Neural cell (in vitro differentiated cells): ENCODE results near the gene BRCA2. TPM values are rescaled to one million over a fixed set of nuclear protein-coding genes. Genes with fewer than 3 reads are reported as not detected.

Experiments used
- H2AFZ ChIP-seq: fragments of 200-600, 300-800 bp; sonication (generic), shearing (Covaris generic); 2 replicates; pipeline ENCODE4 v1.6.0; 2014; ENCODE audit warnings: low read depth, mild to moderate bottlenecking, antibody characterized with exemption, low read length, moderate library complexity
- H3F3A ChIP-seq: fragments of 200-600 bp; shearing (Covaris generic); 2 replicates; pipeline ENCODE4 v1.6.1; 2016; ENCODE audit warnings: mild to moderate bottlenecking, moderate library complexity, mixed read lengths, antibody characterized with exemption, low read length; ENCODE audit not compliant: insufficient read depth, poor library complexity, severe bottlenecking
- H3K27ac ChIP-seq: fragments of 200-600, 300-800 bp; sonication (generic), shearing (Covaris generic); 2 replicates; pipeline ENCODE4 v1.5.1; 2014; ENCODE audit warnings: mild to moderate bottlenecking, low read length, moderate library complexity
- H3K27me3 ChIP-seq: fragments of 300-800, 200-600 bp; sonication (generic), shearing (Covaris generic); 2 replicates; pipeline ENCODE4 v1.6.0; 2014; ENCODE audit warnings: mild to moderate bottlenecking, low read depth, low read length, moderate library complexity; ENCODE audit not compliant: insufficient read depth
- H3K36me3 ChIP-seq: fragments of 300-800, 200-600 bp; sonication (generic), shearing (Covaris generic); 2 replicates; pipeline ENCODE4 v1.5.1; 2014; ENCODE audit warnings: mild to moderate bottlenecking, antibody characterized with exemption, low read length, moderate library complexity; ENCODE audit not compliant: insufficient read depth
- H3K4me2 ChIP-seq: fragments of 300-800, 200-600 bp; sonication (generic), shearing (Covaris generic); 2 replicates; pipeline ENCODE4 v1.6.0; 2014; ENCODE audit warnings: mild to moderate bottlenecking, low read length
- H3K4me3 ChIP-seq: fragments of 300-800, 200-600 bp; sonication (generic), shearing (Covaris generic); 2 replicates; pipeline ENCODE4 v1.5.1; 2014; ENCODE audit warnings: mild to moderate bottlenecking, low read length, moderate library complexity
- H3K79me2 ChIP-seq: fragments of 200-600 bp; shearing (Covaris generic); replicated peaks from 2 replicates; pipeline ENCODE4 v1.6.0; 2014; ENCODE audit warnings: mild to moderate bottlenecking, low read length, moderate library complexity; ENCODE audit not compliant: insufficient read depth
- H3K9ac ChIP-seq: fragments of 300-800, 200-600 bp; sonication (generic), shearing (Covaris generic); 2 replicates; pipeline ENCODE4 v1.6.1; 2016; ENCODE audit warnings: mild to moderate bottlenecking, low read length, mixed read lengths
- H3K9me2 ChIP-seq: fragments of 200-600 bp; shearing (Covaris generic); 2 replicates; pipeline ENCODE4 v1.6.1; 2016; ENCODE audit warnings: mild to moderate bottlenecking, low read length, mixed read lengths; ENCODE audit not compliant: insufficient read depth
- H3K9me3 ChIP-seq: fragments of 200-600, 300-800 bp; sonication (generic), shearing (Covaris generic); 2 replicates; pipeline ENCODE4 v1.6.1; 2016; ENCODE audit warnings: mild to moderate bottlenecking, mixed run types, low read length, moderate library complexity, mixed read lengths
- H4K20me1 ChIP-seq: fragments of 200-600 bp; shearing (Covaris generic); 2 replicates; pipeline ENCODE4 v1.6.1; 2016; ENCODE audit warnings: mild to moderate bottlenecking, mixed run types; ENCODE audit not compliant: insufficient read depth
- EP300 ChIP-seq: fragments of 450-650 bp; conservative IDR thresholded peaks from 2 replicates; pipeline ENCODE4 v1.6.1; 2014; ENCODE audit warnings: antibody characterized with exemption, mild to moderate bottlenecking, moderate library complexity; ENCODE audit not compliant: poor library complexity, severe bottlenecking
- EZH2 ChIP-seq: fragments of 200-600, 300-800 bp; shearing (Covaris generic), sonication (generic); IDR thresholded peaks from 2 replicates; pipeline ENCODE4 v1.6.1; 2014; ENCODE audit warnings: antibody characterized with exemption, low read length, borderline replicate concordance, mild to moderate bottlenecking; ENCODE audit not compliant: insufficient read depth, poor library complexity, severe bottlenecking
- MXI1 ChIP-seq: fragments of 450-650 bp; conservative IDR thresholded peaks from 2 replicates; pipeline ENCODE4 v1.6.1; 2014; ENCODE audit warnings: antibody characterized with exemption, mild to moderate bottlenecking; ENCODE audit not compliant: poor library complexity, severe bottlenecking
- POLR2AphosphoS5 ChIP-seq: IDR thresholded peaks from 2 replicates; pipeline ENCODE4 v1.6.1; 2012
- RAD21 ChIP-seq: fragments of 450-650 bp; conservative IDR thresholded peaks from 2 replicates; pipeline ENCODE4 v1.6.1; 2014; ENCODE audit warnings: antibody characterized with exemption, mild to moderate bottlenecking, moderate library complexity
- SMC3 ChIP-seq: fragments of 450-650 bp; conservative IDR thresholded peaks from 2 replicates; pipeline ENCODE4 v1.6.1; 2014; ENCODE audit warnings: antibody characterized with exemption, mild to moderate bottlenecking, moderate library complexity; ENCODE audit not compliant: poor library complexity
- TAF1 ChIP-seq: IDR thresholded peaks from 2 replicates; pipeline ENCODE4 v1.6.1; 2012; ENCODE audit warnings: low read depth
- polyA plus RNA-seq: library from polyadenylated mRNA; depleted of rRNA; stranded (reverse); fragments of >200 nt; gene quantifications from 2 replicates; pipeline ENCODE4 v1.2.3, GENCODE V29; 2014
- TF ChIP-seq, protein P1 (sequence below): IDR thresholded peaks from 2 replicates; pipeline ENCODE4 v1.6.1; 2012; ENCODE audit warnings: borderline replicate concordance
- TF ChIP-seq, protein P2 (sequence below): fragments of 450-650 bp; IDR thresholded peaks from 2 replicates; pipeline ENCODE4 v1.5.1; 2014; ENCODE audit warnings: antibody characterized with exemption, mild to moderate bottlenecking, moderate library complexity; ENCODE audit not compliant: poor library complexity, severe bottlenecking

BRCA2 gene
- polyA plus RNA-seq, 1 donor from 2014 or later, result 0.11 TPM

DNA sequence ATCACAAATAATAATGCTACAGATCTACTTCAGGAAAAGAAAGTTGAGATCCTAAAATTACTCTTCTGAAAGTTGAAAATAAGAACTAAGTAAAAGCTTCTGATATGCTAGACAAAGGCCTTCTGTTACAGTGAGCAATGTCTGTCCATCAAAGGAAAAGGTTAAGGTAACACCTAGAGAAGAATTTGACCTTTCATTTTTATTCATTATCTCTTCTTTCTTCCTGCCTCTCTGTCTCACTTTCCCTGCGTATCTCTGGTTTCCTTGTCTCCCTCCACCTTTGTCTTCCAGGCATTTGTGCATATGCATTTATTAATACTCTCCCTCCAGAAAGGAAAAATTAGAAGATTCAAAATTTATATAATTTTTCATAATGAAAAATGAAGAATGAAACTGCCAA is 49.2 kb upstream of the BRCA2 start:
- H3K4me2 ChIP-seq, result no peak overlapping the region
- no peaks in the 10 kb centered on the region for H3K79me2 ChIP-seq
- H2AFZ ChIP-seq, result no peak overlapping the region
- H3K9ac ChIP-seq, result no peak overlapping the region
- no peaks in the 10 kb centered on the region for H3K9me2 ChIP-seq
- no peaks in the 10 kb centered on the region for H3K27me3 ChIP-seq
- H4K20me1 ChIP-seq, result no peaks in the 10 kb centered on the region
- no peak for TF ChIP-seq TAF1
- TF ChIP-seq RAD21, result no peak
- TF ChIP-seq, protein P1, sequence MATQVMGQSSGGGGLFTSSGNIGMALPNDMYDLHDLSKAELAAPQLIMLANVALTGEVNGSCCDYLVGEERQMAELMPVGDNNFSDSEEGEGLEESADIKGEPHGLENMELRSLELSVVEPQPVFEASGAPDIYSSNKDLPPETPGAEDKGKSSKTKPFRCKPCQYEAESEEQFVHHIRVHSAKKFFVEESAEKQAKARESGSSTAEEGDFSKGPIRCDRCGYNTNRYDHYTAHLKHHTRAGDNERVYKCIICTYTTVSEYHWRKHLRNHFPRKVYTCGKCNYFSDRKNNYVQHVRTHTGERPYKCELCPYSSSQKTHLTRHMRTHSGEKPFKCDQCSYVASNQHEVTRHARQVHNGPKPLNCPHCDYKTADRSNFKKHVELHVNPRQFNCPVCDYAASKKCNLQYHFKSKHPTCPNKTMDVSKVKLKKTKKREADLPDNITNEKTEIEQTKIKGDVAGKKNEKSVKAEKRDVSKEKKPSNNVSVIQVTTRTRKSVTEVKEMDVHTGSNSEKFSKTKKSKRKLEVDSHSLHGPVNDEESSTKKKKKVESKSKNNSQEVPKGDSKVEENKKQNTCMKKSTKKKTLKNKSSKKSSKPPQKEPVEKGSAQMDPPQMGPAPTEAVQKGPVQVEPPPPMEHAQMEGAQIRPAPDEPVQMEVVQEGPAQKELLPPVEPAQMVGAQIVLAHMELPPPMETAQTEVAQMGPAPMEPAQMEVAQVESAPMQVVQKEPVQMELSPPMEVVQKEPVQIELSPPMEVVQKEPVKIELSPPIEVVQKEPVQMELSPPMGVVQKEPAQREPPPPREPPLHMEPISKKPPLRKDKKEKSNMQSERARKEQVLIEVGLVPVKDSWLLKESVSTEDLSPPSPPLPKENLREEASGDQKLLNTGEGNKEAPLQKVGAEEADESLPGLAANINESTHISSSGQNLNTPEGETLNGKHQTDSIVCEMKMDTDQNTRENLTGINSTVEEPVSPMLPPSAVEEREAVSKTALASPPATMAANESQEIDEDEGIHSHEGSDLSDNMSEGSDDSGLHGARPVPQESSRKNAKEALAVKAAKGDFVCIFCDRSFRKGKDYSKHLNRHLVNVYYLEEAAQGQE, result no peak
- TF ChIP-seq EZH2, result no peak
- TF ChIP-seq EP300, result no peak
- TF ChIP-seq MXI1, result no peak
- no peak for TF ChIP-seq POLR2AphosphoS5
- TF ChIP-seq SMC3, result no peak
- TF ChIP-seq, protein P2, sequence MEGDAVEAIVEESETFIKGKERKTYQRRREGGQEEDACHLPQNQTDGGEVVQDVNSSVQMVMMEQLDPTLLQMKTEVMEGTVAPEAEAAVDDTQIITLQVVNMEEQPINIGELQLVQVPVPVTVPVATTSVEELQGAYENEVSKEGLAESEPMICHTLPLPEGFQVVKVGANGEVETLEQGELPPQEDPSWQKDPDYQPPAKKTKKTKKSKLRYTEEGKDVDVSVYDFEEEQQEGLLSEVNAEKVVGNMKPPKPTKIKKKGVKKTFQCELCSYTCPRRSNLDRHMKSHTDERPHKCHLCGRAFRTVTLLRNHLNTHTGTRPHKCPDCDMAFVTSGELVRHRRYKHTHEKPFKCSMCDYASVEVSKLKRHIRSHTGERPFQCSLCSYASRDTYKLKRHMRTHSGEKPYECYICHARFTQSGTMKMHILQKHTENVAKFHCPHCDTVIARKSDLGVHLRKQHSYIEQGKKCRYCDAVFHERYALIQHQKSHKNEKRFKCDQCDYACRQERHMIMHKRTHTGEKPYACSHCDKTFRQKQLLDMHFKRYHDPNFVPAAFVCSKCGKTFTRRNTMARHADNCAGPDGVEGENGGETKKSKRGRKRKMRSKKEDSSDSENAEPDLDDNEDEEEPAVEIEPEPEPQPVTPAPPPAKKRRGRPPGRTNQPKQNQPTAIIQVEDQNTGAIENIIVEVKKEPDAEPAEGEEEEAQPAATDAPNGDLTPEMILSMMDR, result no peak
- no peaks in the 10 kb centered on the region for H3F3A ChIP-seq
- H3K27ac ChIP-seq, result no peak overlapping the region
- peaks cover 19% of the 10 kb centered on the region for H3K36me3 ChIP-seq
- no peak overlapping the region for H3K4me3 ChIP-seq
- H3K9me3 ChIP-seq, result no peaks in the 10 kb centered on the region

DNA sequence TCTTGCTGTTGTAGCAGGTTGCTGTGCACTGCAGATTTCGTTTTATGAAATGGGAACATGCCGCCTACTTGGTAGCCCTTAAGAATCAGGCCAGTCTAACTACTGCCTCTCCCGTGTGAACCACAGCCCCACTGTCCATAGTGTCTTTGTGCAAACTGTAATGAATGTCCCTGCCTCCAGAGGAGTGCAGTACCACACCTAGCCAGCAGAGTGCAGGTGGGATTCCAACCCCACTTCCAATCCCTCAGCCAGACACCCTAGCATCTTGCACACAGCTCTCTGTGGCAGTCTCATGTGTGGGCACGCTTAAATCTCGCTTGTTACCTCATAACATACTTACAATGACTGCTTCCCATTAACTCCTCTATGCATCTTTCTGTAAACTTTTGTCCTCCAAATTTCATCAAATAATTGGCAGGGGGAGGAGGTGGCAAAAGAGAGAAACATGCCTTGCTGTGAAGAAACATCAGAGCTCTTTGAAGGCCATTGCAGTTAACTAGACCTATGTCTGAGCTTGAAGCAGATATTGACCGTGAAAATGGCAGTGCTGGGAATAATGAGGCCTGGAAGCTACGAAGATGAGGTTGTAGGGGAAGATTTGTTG is 47.4 kb upstream of the BRCA2 start:
- Histone ChIP-seq H3K79me2 (no peaks in the 10 kb centered on the region), H3K9me2 (no peaks in the 10 kb centered on the region), H3K4me2 (no peak overlapping the region), H3K36me3 (peaks cover 19% of the 10 kb centered on the region), H3K27ac (no peak overlapping the region), H2AFZ (no peak overlapping the region), H4K20me1 (no peaks in the 10 kb centered on the region), H3K9ac (no peak overlapping the region), H3K9me3 (no peaks in the 10 kb centered on the region), H3F3A (no peaks in the 10 kb centered on the region), H3K27me3 (no peaks in the 10 kb centered on the region), H3K4me3 (no peak overlapping the region)
- TF ChIP-seq MXI1 (no peak), RAD21 (peak; percentile 27), EZH2 (no peak), SMC3 (peak; percentile 55), POLR2AphosphoS5 (no peak), TAF1 (no peak), EP300 (no peak)
- TF ChIP-seq, protein P2, result peak; percentile 50
- TF ChIP-seq, protein P1, result no peak
